ENCODE results near the gene PPM1J.
"Not testable (repeated sequence)": the region's sequence is repeated elsewhere in the genome, so short reads cannot be mapped to it uniquely, and the experiment has no call there.

PPM1J gene

GRCh38 chr1:112722601-112723510 lies 7.7 kb upstream of the PPM1J start:
- peak; percentile 90 for DNase-seq (ENCODE audit: low spot score)

GRCh38 chr1:112721966-112722524 lies 6.9 kb upstream of the PPM1J start:
- DNase-seq (ENCODE audit: low spot score), result no peak

- not testable (repeated sequence) for DNase-seq (ENCODE audit: low spot score)
Measured at GRCh38 chr1:112721294-112721693, 6.2 kb upstream of the PPM1J start.

- no peak for DNase-seq (ENCODE audit: low spot score)
Measured at GRCh38 chr1:112720800-112721199, 5.7 kb upstream of the PPM1J start.

- DNase-seq (ENCODE audit: low spot score), result no peak
Measured at GRCh38 chr1:112719706-112720105, 4.6 kb upstream of the PPM1J start.

- peak; percentile 65 for DNase-seq (ENCODE audit: low spot score)
Measured at GRCh38 chr1:112718691-112719418, 3.7 kb upstream of the PPM1J start.

- no peak for DNase-seq (ENCODE audit: low spot score)
Measured at GRCh38 chr1:112717263-112717873, 2.2 kb upstream of the PPM1J start.

GRCh38 chr1:112716133-112716720 lies 1.1 kb upstream of the PPM1J start:
- DNase-seq (ENCODE audit: low spot score), result peak; percentile 93

GRCh38 chr1:112714313-112715263 lies 544 bp downstream of the PPM1J start:
- no peak for DNase-seq (ENCODE audit: low spot score)

GRCh38 chr1:112713466-112714312 lies 1.4 kb downstream of the PPM1J start:
- DNase-seq (ENCODE audit: low spot score), result no peak

- DNase-seq (ENCODE audit: low spot score), result no peak
Measured at GRCh38 chr1:112712701-112713128, 2.4 kb downstream of the PPM1J start.

- no peak for DNase-seq (ENCODE audit: low spot score)
Measured at GRCh38 chr1:112712191-112712590, 2.9 kb downstream of the PPM1J start.

- no peak for DNase-seq (ENCODE audit: low spot score)
Measured at GRCh38 chr1:112711670-112712069, 3.5 kb downstream of the PPM1J start.

GRCh38 chr1:112711041-112711440 lies 4.1 kb downstream of the PPM1J start:
- no peak for DNase-seq (ENCODE audit: low spot score)

- DNase-seq (ENCODE audit: low spot score), result no peak
Measured at GRCh38 chr1:112710586-112710985, 4.5 kb downstream of the PPM1J start.

- DNase-seq (ENCODE audit: low spot score), result no peak
Measured at GRCh38 chr1:112710159-112710558, 5.0 kb downstream of the PPM1J start.

GRCh38 chr1:112708489-112708888 lies 6.6 kb downstream of the PPM1J start:
- DNase-seq (ENCODE audit: low spot score), result no peak

- no peak for DNase-seq (ENCODE audit: low spot score)
Measured at GRCh38 chr1:112708002-112708448, 7.1 kb downstream of the PPM1J start.
